ENCODE data around the gene ACSL5.
A peak's percentile ranks its signal among the peaks of the same experiment; 100 is the strongest.
"Not testable (repeated sequence)": the region's sequence is repeated elsewhere in the genome, so short reads cannot be mapped to it uniquely, and the experiment has no call there.

ACSL5 gene

GRCh38 chr10:112377116-112377515 lies 3.2 kb downstream of the ACSL5 start:
- DNase-seq: not testable (repeated sequence)

GRCh38 chr10:112379635-112380296 lies 5.8 kb downstream of the ACSL5 start:
- no peak for DNase-seq

- no peak for DNase-seq
These were observed 8.8 kb downstream of the ACSL5 start for GRCh38 chr10:112382515-112383235.

GRCh38 chr10:112383325-112383724 lies 9.4 kb downstream of the ACSL5 start:
- no peak for DNase-seq

- DNase-seq: no peak
These were observed 10.2 kb downstream of the ACSL5 start for GRCh38 chr10:112384141-112384540.

- DNase-seq: no peak
These were observed 11.3 kb downstream of the ACSL5 start for GRCh38 chr10:112385201-112385600.

- DNase-seq: not testable (repeated sequence)
These were observed 14.1 kb downstream of the ACSL5 start for GRCh38 chr10:112388056-112388455.

- no peak for DNase-seq
These were observed 14.6 kb downstream of the ACSL5 start for GRCh38 chr10:112388548-112388947.

GRCh38 chr10:112389271-112389822 lies 15.4 kb downstream of the ACSL5 start:
- peak; percentile 98 for DNase-seq

- DNase-seq: no peak
These were observed 16.3 kb downstream of the ACSL5 start for GRCh38 chr10:112390125-112390703.

GRCh38 chr10:112393341-112393740 lies 19.4 kb downstream of the ACSL5 start:
- no peak for DNase-seq

- no peak for DNase-seq
These were observed 19.9 kb downstream of the ACSL5 start for GRCh38 chr10:112393827-112394226.

GRCh38 chr10:112394475-112394875 lies 20.6 kb downstream of the ACSL5 start:
- no peak for DNase-seq

GRCh38 chr10:112395809-112396530 lies 22.1 kb downstream of the ACSL5 start:
- no peak for DNase-seq

GRCh38 chr10:112397592-112397991 lies 23.7 kb downstream of the ACSL5 start:
- no peak for DNase-seq

- DNase-seq: no peak
These were observed 29.0 kb downstream of the ACSL5 start for GRCh38 chr10:112402917-112403316.

GRCh38 chr10:112404617-112405016 lies 30.7 kb downstream of the ACSL5 start:
- no peak for DNase-seq

- DNase-seq: not testable (repeated sequence)
These were observed 32.9 kb downstream of the ACSL5 start for GRCh38 chr10:112406806-112407205.

GRCh38 chr10:112407696-112408095 lies 33.8 kb downstream of the ACSL5 start:
- DNase-seq: no peak

GRCh38 chr10:112409299-112409698 lies 35.4 kb downstream of the ACSL5 start:
- no peak for DNase-seq

GRCh38 chr10:112409755-112410154 lies 35.8 kb downstream of the ACSL5 start:
- DNase-seq: no peak

- DNase-seq: no peak
These were observed 38.8 kb downstream of the ACSL5 start for GRCh38 chr10:112412696-112413095.

- no peak for DNase-seq
These were observed 47.8 kb downstream of the ACSL5 start for GRCh38 chr10:112421731-112422130.

Data from Kasumi-1 (cell line).